Activated CD4-positive, alpha-beta T cell treated with anti-CD3 and anti-CD28 coated beads, Interleukin-2, amount 50 U/mL, for 4 hours (primary cell): Measurements from ENCODE around the gene PLK2.

Source experiments
- DNase-seq, 2 experiments: peaks; one replicate each; pipeline ENCODE4 v3.0.0-alpha.2; 2020

Gene PLK2

DNA sequence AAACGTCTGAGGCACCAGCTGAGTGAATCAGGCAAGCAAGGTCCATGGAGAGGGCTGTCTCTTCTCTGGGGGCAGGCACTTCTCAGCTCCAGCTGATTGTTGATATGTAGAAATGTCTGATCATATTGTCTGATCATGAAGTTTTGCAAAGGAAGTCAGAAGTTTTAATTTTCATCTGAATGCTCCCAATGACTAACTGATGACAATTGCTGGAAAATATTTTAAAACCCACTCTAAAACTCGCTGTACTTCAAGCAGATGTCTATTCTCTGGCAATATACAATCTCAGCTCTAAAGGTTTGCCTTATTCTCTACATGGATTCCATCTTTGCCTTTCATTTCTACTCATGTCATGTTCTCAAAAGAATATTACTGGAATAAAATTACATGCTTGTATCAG, 12.7 kb downstream of the PLK2 start:
- DNase-seq: no peak

DNA sequence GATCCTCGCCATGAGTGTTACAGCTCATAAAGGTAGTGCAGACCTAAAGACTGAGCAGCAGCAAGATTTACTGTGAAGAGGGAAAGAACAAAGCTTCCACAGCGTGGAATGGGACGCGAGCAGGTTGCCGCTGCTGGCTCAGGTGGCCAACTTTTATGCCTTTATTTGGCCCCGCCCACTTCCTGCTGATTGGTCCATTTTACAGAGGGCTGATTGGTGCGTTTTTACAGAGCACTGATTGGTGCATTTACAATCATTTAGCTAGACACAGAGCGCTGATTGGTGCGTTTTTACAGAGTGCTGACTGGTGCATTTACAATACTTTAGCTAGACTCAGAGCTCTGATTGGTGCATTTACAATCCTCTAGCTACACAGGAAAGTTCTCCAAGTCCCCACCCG, 13.9 kb downstream of the PLK2 start:
- DNase-seq: no peak

DNA sequence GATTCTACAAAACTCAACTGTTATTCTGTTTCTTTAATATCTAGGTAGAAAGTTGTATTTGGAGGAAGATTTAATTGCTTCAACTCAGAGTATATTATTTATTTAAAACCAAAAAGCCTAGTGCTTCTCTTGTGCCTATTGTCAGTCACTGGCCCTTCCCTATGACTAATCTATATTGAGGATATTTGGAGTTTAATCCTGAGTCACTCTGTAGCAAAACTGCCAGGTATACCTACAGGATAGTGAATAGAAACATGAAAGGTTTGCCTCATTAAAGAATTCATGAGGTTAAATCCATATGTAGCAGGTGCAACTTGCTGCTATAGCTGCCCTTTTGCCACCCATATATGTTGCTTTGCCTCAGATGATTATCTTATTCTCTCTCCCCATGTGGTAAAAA, 15.1 kb downstream of the PLK2 start:
- no peak for DNase-seq

GRCh38 chr5:58440901-58441460, 18.9 kb downstream of the PLK2 start:
- no peak for DNase-seq

- no peak for DNase-seq
Measured at GRCh38 chr5:58439094-58439644, 20.7 kb downstream of the PLK2 start.

DNA sequence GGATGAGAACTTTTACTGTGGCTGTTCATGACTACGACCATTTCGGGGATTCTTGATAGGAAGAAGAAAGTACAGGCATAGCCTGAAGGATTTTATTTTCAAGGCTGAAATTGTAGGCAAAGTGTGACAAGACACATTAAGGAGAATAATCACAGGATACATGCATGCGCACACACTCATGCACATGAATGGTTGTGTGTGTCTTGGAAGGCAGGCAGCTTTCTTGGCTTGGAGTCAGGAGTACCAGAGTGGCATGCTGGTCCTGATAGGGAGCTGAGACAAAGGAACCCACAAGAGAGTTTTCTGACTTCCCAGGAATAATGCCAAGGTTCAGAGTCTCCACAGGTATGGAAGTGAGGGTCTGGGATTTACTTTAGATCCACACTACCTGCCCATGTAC, 22.2 kb downstream of the PLK2 start:
- no peak for DNase-seq

GRCh38 chr5:58431832-58432231, 28.1 kb downstream of the PLK2 start:
- no peak for DNase-seq

- DNase-seq: no peak
Measured at GRCh38 chr5:58412932-58413331, 47.0 kb downstream of the PLK2 start.

DNA sequence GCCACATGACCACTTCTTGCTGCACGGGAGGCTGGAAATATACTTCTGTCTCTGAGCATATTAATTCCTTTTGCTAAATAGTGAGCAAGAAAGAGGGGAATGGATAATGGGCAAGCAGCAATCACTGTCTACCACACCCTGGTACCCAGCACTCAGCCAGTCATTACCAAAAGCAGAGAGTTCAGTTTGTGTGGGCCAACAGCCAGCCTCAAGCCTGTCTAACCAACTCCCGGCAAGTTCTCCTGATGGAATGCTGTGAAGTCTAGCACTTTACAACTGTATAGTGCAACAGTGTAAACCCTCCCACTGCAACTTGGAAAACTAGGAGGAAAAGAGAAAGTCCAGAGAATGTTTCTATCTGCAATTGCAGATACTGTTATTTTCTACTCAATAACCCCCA, 47.8 kb downstream of the PLK2 start:
- no peak for DNase-seq

DNA sequence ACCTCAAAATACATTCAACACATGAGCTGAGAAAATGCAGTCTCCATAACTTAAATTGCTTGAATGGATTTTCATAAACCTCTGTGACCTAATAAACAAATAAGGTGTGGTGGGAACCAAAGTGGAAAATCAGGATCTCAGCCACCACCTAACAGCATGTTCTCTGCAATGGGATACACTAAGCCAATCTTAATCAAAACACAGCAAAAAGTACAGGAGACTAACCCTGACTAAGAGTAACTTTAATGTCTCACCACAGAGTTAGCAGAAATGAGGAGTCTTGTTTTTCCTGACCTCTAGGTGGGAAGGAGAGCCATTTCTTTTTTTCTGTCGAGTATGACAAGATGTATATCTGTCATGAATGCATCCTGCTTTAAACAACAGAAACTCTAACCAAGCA, 48.5 kb downstream of the PLK2 start:
- no peak for DNase-seq

DNA sequence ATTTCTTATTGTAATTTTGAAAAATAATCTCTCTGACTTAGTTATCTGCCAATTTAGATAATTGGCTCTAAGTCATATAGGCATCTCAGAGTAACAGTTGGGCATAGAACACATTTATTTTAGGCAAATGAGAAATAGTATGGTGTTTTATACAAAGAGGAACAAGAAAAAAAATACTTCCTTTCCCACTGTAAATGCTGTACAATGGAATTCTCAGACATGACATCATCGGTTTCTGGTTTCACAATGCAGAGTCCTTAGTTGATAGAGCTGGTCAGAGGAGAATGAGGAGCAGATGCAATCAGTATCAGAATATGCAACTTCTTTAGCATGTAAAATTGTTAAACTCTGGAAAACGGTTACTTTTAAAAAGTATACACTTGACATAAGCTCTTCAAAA, 49.4 kb downstream of the PLK2 start:
- no peak for DNase-seq

GRCh38 chr5:58407042-58407719, 52.7 kb downstream of the PLK2 start:
- DNase-seq: no peak

DNA sequence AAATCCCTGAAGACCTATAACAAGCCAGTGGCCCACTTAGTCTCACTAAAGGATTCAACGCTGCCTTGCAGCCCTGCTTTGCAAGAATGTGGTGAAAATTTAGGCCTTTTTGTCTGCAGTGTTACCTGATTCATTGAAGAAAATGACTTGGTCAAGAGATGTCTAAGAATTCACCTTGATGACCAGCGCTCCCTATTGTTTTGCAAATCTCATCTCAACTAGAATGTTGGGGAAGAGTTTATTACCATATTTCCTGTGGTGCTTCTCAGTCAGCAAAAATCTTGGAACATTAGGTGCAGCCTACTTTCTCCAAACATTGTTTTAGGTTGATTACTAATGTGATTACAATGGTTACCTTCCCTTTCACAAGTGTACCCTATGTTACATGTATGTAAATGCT, 53.5 kb downstream of the PLK2 start:
- no peak for DNase-seq

DNA sequence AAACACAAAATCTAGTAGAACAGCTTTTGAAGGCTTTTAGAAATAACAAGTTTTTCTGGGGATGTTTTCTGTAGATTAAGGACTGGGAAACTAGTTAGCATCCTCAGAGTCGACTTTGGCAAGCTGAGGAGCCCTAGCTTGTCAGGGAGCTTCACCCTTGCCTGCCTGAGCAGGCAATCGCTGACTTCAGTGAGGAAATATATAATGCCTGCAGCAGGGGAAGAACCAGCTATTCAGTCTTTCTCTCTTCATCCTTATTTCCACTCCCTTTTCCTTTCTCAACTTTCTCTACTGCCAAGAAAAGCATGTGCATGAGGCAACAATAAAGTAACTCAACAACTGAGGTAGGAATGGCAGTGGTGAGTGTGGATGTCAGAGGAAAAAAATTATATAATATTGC, 54.7 kb downstream of the PLK2 start:
- DNase-seq: no peak

DNA sequence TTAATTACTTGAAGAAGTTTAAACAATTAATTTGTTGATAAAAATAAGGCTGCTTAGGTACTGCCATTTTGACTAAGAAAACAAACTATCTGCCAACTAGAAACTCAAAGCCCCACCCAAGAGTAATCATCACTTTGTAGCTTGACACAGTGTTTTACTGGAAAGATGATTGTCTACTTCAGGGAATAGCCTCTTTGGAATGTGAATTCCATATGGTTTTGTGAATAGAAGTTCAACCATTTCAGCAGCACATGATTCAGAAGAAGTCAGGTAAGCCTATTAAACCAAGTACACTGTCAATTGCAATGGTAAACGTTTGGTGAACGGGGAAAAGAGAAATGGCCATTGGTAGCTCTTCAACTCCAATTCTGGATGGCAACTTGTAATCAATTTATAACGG, 55.2 kb downstream of the PLK2 start:
- no peak for DNase-seq
